ENCODE results near the gene CAP1. TPM values are rescaled to one million over a fixed set of nuclear protein-coding genes. Genes with fewer than 3 reads are reported as not detected.

The CAP1 gene
- total and polyA plus RNA-seq, 2 of the 4 experiments (the other 2 are of a cell fraction), result 434 to 756 TPM

DNA sequence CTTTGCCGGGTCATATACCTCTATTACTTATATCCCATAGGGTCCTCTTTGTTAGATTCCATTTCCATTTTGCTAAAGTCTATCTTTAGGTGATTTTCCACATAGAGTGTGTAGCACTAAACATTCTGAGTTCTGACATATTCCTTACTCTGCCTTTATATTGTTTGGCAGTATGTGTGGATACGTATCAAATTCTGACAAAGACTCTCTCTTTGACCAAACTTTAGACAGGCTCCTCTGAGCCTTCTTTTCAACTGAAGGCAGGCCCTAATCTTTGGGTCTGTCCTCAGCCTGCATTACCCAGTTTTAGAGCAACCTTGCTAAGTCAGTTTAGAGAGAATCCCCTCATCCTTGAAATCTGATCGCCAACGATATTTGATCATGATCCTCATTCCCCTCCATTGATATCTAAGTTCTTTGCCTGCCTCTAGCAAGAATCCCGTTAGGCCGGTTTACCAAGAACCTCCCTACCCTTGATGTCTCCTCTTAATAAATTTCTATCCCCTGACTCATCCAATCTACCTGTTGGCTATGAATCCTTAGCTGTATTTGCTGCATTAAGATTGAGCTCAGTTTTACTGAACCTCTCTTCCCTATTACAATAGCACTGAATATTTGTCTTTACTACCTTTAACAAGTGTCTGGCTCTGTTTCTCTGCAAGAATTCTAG is 66.9 kb downstream of the CAP1 start:
- Histone ChIP-seq H2AFZ (replicated peaks; ENCODE audit: low read length, poor library complexity) (no peak overlapping the region), H3K9me3 (ENCODE audit: control insufficient read depth, insufficient read depth, low read length) (peaks cover 8% of the 10 kb centered on the region), H3K79me1 (ENCODE audit: low read depth in 1 of 2, low read length in 2 of 2) (no peaks in the 10 kb centered on the region), H3K36me3 (ENCODE audit: control insufficient read depth, insufficient read depth, low read length) (no peaks in the 10 kb centered on the region), H4K8ac (ENCODE audit: low read depth in 2 of 2, low read length in 2 of 2) (no peak overlapping the region), H3K27ac (ENCODE audit: insufficient read depth, low read length) (no peak overlapping the region), H3K27me3 (ENCODE audit: control insufficient read depth, insufficient read depth, low read length) (peaks cover 5% of the 10 kb centered on the region), H4K20me1 (ENCODE audit: insufficient read depth, low read length) (no peaks in the 10 kb centered on the region), H3K9ac (ENCODE audit: low read depth, low read length) (no peak overlapping the region), H4K91ac (ENCODE audit: insufficient read depth, low read depth, low read length) (no peak overlapping the region), H2BK15ac (ENCODE audit: low read depth, low read length) (no peak overlapping the region), H3K4me1 (ENCODE audit: control insufficient read depth, insufficient read depth, low read length) (no peaks in the 10 kb centered on the region), H4K5ac (ENCODE audit: low read depth, low read length) (no peak overlapping the region), H3K4me3 (ENCODE audit: insufficient read depth, low read depth, low read length) (no peak overlapping the region), H3K56ac (ENCODE audit: extremely low read depth, insufficient read depth, low read length) (no peak overlapping the region), H3K18ac (ENCODE audit: low read depth, low read length) (no peak overlapping the region), H3K23ac (ENCODE audit: low read depth, low read length) (no peak overlapping the region), H3K4me2 (ENCODE audit: low read depth, low read length) (no peak overlapping the region), H3K14ac (replicated peaks; ENCODE audit: low read depth, low read length) (no peak overlapping the region), H2AK9ac (replicated peaks; ENCODE audit: low read depth, low read length, poor library complexity) (no peak overlapping the region), H2BK120ac (ENCODE audit: low read depth, low read length) (no peak overlapping the region), H2BK5ac (ENCODE audit: low read depth, low read length, poor library complexity, severe bottlenecking) (no peak overlapping the region), H2BK20ac (ENCODE audit: low read depth, low read length) (no peak overlapping the region), H3K9me1 (ENCODE audit: insufficient read depth, low read length) (no peaks in the 10 kb centered on the region), H3K4ac (ENCODE audit: low read depth, low read length) (no peak overlapping the region), H2AK5ac (ENCODE audit: low read depth, low read length) (no peak overlapping the region)
- BruUV-seq (replicated peaks), result no TSS peak
- intact Hi-C loops (cut with micrococcal nuclease) (no loop called here), in situ Hi-C loops (cut with MboI; ENCODE audit: low sequenced_read_pairs) (no loop called here), dilution Hi-C loops (cut with HindIII; ENCODE audit: low sequenced_read_pairs, unreplicated experiment) (no loop called here)
- DNase-seq, result no peak
- TF ChIP-seq, protein P1, sequence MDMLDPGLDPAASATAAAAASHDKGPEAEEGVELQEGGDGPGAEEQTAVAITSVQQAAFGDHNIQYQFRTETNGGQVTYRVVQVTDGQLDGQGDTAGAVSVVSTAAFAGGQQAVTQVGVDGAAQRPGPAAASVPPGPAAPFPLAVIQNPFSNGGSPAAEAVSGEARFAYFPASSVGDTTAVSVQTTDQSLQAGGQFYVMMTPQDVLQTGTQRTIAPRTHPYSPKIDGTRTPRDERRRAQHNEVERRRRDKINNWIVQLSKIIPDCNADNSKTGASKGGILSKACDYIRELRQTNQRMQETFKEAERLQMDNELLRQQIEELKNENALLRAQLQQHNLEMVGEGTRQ (IDR thresholded peaks at IDR 0.05; ENCODE audit: low read depth, low read length), result no peak
- TF ChIP-seq RFX5 (IDR thresholded peaks at IDR 0.05; ENCODE audit: low read depth, low read length), result no peak
- no peak for TF ChIP-seq SMC3 (IDR thresholded peaks at IDR 0.05; ENCODE audit: low read depth, low read length)
- TF ChIP-seq CEBPB (IDR thresholded peaks at IDR 0.05; ENCODE audit: low read depth, low read length), result no peak
- no peak for TF ChIP-seq MAFK (IDR thresholded peaks at IDR 0.05; ENCODE audit: low read depth, low read length)
- TF ChIP-seq BHLHE40 (IDR thresholded peaks at IDR 0.05; ENCODE audit: low read depth, low read length), result no peak
- TF ChIP-seq, protein P2, sequence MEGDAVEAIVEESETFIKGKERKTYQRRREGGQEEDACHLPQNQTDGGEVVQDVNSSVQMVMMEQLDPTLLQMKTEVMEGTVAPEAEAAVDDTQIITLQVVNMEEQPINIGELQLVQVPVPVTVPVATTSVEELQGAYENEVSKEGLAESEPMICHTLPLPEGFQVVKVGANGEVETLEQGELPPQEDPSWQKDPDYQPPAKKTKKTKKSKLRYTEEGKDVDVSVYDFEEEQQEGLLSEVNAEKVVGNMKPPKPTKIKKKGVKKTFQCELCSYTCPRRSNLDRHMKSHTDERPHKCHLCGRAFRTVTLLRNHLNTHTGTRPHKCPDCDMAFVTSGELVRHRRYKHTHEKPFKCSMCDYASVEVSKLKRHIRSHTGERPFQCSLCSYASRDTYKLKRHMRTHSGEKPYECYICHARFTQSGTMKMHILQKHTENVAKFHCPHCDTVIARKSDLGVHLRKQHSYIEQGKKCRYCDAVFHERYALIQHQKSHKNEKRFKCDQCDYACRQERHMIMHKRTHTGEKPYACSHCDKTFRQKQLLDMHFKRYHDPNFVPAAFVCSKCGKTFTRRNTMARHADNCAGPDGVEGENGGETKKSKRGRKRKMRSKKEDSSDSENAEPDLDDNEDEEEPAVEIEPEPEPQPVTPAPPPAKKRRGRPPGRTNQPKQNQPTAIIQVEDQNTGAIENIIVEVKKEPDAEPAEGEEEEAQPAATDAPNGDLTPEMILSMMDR (conservative IDR thresholded peaks at IDR 0.05; ENCODE audit: low read depth, low read length), result no peak
- TF ChIP-seq, protein P3, sequence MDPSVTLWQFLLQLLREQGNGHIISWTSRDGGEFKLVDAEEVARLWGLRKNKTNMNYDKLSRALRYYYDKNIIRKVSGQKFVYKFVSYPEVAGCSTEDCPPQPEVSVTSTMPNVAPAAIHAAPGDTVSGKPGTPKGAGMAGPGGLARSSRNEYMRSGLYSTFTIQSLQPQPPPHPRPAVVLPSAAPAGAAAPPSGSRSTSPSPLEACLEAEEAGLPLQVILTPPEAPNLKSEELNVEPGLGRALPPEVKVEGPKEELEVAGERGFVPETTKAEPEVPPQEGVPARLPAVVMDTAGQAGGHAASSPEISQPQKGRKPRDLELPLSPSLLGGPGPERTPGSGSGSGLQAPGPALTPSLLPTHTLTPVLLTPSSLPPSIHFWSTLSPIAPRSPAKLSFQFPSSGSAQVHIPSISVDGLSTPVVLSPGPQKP (IDR thresholded peaks at IDR 0.05; ENCODE audit: borderline replicate concordance, low read depth, low read length), result no peak
- TF ChIP-seq FOS (IDR thresholded peaks at IDR 0.05; ENCODE audit: low read depth, low read length), result no peak
- no peak for TF ChIP-seq NFE2L2 (IDR thresholded peaks at IDR 0.05; ENCODE audit: low read depth, low read length)
- TF ChIP-seq POLR2A (IDR thresholded peaks at IDR 0.05; ENCODE audit: low read depth, low read length), result no peak
- TF ChIP-seq RCOR1 (IDR thresholded peaks at IDR 0.05; ENCODE audit: insufficient replicate concordance, low read length), result no peak
- no peak for TF ChIP-seq CHD1 (IDR thresholded peaks at IDR 0.05; ENCODE audit: low read depth, low read length)
- no peak for TF ChIP-seq MAZ (IDR thresholded peaks at IDR 0.05; ENCODE audit: borderline replicate concordance, low read depth, low read length)
- TF ChIP-seq MXI1 (IDR thresholded peaks at IDR 0.05; ENCODE audit: borderline replicate concordance, low read depth, low read length), result no peak
- no peak for TF ChIP-seq RAD21 (IDR thresholded peaks at IDR 0.05; ENCODE audit: low read length)
- ChIA-PET CTCF (no interaction called here), POLR2A (ENCODE audit: unreplicated experiment) (no interaction called here)
- ATAC-seq (ENCODE audit: low read depth), result no peak
- no CpG with 5 or more reads among the region's 6 CpGs for WGBS, 2 experiments (ENCODE audit: extremely low coverage in 2 of 2, insufficient read length in 1 of 2)
